HCT116 (cell line): ENCODE data around the gene CIDEA. TPM values are rescaled to one million over a fixed set of nuclear protein-coding genes. Genes with fewer than 3 reads are reported as not detected.

Experiments
- ATAC-seq: fragments of 200-7000 bp; cut with Tn5 transposase; 2 replicates; pipeline ENCODE4 v1.9.1; 2020; ENCODE audit warnings: mild to moderate bottlenecking, moderate library complexity
- BruUV-seq: library from RNA; stranded (reverse); fragments of 400-500 nt; replicated peaks from 2 replicates; lab custom pipeline; 2021; lab: Mats Ljungman, UMichigan
- CTCF ChIA-PET: fragments of 300-600 bp; sonication (Branson Sonifier 250); formaldehyde crosslinking; loops from one replicate; lab custom pipeline; 2021; ENCODE audit warnings: antibody characterized with exemption; lab: Charles Lee
- POLR2A ChIA-PET: fragments of 300-600, 350-600 bp; sonication (Branson Sonifier 250); formaldehyde crosslinking; loops from one replicate; lab custom pipeline; 2021; ENCODE audit warnings: antibody characterized with exemption; lab: Charles Lee
- RAD21 ChIA-PET, 2 experiments: fragments of 300-600 bp; sonication (Branson Sonifier 250); formaldehyde crosslinking; loops; one replicate each; lab custom pipeline; 2023; ENCODE audit warnings: low total read pairs in 2 of 2; ENCODE audit not compliant: uncharacterized antibody in 2 of 2, unreplicated experiment in 2 of 2, low non-redundant PET in 1 of 2; lab: Charles Lee
- DNase-seq: peaks from one replicate; pipeline ENCODE4 v3.0.0-alpha.2; 2010; ENCODE audit warnings: low read depth, low spot score
- H2AFZ ChIP-seq: fragments of 200-600 bp; shearing (Covaris generic), sonication (generic); 2 replicates; pipeline ENCODE4 v1.6.1; 2017; ENCODE audit warnings: low read depth, mixed run types, mixed read lengths, antibody characterized with exemption, low read length; ENCODE audit not compliant: poor library complexity, severe bottlenecking
- H3K27ac ChIP-seq: 2 replicates; pipeline ENCODE4 v1.5.1; 2012; ENCODE audit warnings: low read depth, low read length
- H3K27me3 ChIP-seq: fragments of 200-600 bp; sonication (generic); 2 replicates; pipeline ENCODE4 v1.6.1; 2016; ENCODE audit warnings: mixed run types, low read length, mixed read lengths; ENCODE audit not compliant: insufficient read depth
- H3K36me3 ChIP-seq, 2 experiments: fragments of 200-500 bp in 1 of 2; fragments of 200-600 bp in 1 of 2; sonication (Bioruptor generic) in 1 of 2; sonication (generic) in 1 of 2; 2 replicates each; pipeline versions ENCODE4 v1.5.1 to v1.6.1; 2014 to 2016; ENCODE audit warnings: low read length in 2 of 2, inconsistent platforms in 1 of 2, mixed read lengths in 1 of 2, mixed run types in 1 of 2; ENCODE audit not compliant: insufficient read depth in 2 of 2, control insufficient read depth in 1 of 2
- H3K4me1 ChIP-seq, 2 experiments: fragments of 200-600 bp in 1 of 2; sonication (generic) in 1 of 2; 2 replicates each; pipeline versions ENCODE4 v1.5.1 to v1.6.1; 2012 to 2017; ENCODE audit warnings: low read length in 2 of 2, inconsistent platforms in 1 of 2, mild to moderate bottlenecking in 1 of 2, mixed read lengths in 1 of 2, mixed run types in 1 of 2, moderate library complexity in 1 of 2; ENCODE audit not compliant: insufficient read depth in 2 of 2, control insufficient read depth in 1 of 2
- H3K4me2 ChIP-seq: fragments of 200-600 bp; sonication (generic); 2 replicates; pipeline ENCODE4 v1.6.1; 2017; ENCODE audit warnings: mixed run types, low read length, mixed read lengths
- H3K4me3 ChIP-seq, 2 experiments: fragments of 200-600 bp in 1 of 2; sonication (generic) in 1 of 2; replicated peaks in 1 of 2; 2 replicates each; pipeline ENCODE4 v1.5.1; 2011 to 2016; ENCODE audit warnings: low read length in 2 of 2, control low read depth in 1 of 2, low read depth in 1 of 2, mild to moderate bottlenecking in 1 of 2, mixed read lengths in 1 of 2, mixed run types in 1 of 2
- H3K79me2 ChIP-seq: fragments of 200-600 bp; sonication (generic); 2 replicates; pipeline ENCODE4 v1.6.1; 2017; ENCODE audit warnings: mild to moderate bottlenecking, mixed run types, low read length, moderate library complexity, mixed read lengths; ENCODE audit not compliant: insufficient read depth
- H3K9ac ChIP-seq: fragments of 200-600 bp; sonication (generic); 2 replicates; pipeline ENCODE4 v1.6.1; 2016; ENCODE audit warnings: low read length, mixed read lengths
- H3K9me2 ChIP-seq: fragments of 200-600 bp; sonication (generic), shearing (Covaris generic); 2 replicates; pipeline ENCODE4 v1.6.1; 2017; ENCODE audit warnings: mixed run types, mild to moderate bottlenecking, moderate library complexity; ENCODE audit not compliant: insufficient read depth
- H3K9me3 ChIP-seq, 2 experiments: fragments of 200-500 bp in 1 of 2; fragments of 200-600 bp in 1 of 2; sonication (Bioruptor generic) in 1 of 2; sonication (generic) in 1 of 2; 2 replicates each; pipeline ENCODE4 v1.6.1; 2014 to 2017; ENCODE audit warnings: low read length in 2 of 2, mixed read lengths in 2 of 2, inconsistent platforms in 1 of 2, low read depth in 1 of 2, mild to moderate bottlenecking in 1 of 2, mixed run types in 1 of 2, moderate library complexity in 1 of 2; ENCODE audit not compliant: control insufficient read depth in 1 of 2, insufficient read depth in 1 of 2
- H4K20me1 ChIP-seq: fragments of 200-600 bp; sonication (generic), shearing (Covaris generic); 2 replicates; pipeline ENCODE4 v1.6.1; 2017; ENCODE audit warnings: mixed run types, mild to moderate bottlenecking, moderate library complexity; ENCODE audit not compliant: insufficient read depth
- CBX3 ChIP-seq: IDR thresholded peaks from 2 replicates; pipeline ENCODE4 v1.6.1; 2012; ENCODE audit warnings: low read depth
- CTCF ChIP-seq, 3 experiments: fragments of 200-600 bp in 1 of 3; sonication (generic) in 1 of 3; IDR thresholded peaks in 2 of 3; conservative IDR thresholded peaks in 1 of 3; 2 replicates each; pipeline ENCODE4 v1.5.1; 2012 to 2017; ENCODE audit warnings: low read depth in 2 of 3, low read length in 2 of 3, antibody characterized with exemption in 1 of 3, borderline replicate concordance in 1 of 3, control low read depth in 1 of 3, mild to moderate bottlenecking in 1 of 3, mixed read lengths in 1 of 3, mixed run types in 1 of 3, moderate library complexity in 1 of 3; ENCODE audit not compliant: insufficient read depth in 1 of 3
- EGR1 ChIP-seq: IDR thresholded peaks from 2 replicates; pipeline ENCODE4 v1.6.1; 2012; ENCODE audit warnings: low read depth
- EZH2 ChIP-seq: fragments of 200-600 bp; sonication (generic); IDR thresholded peaks from 2 replicates; pipeline ENCODE4 v1.6.1; 2017; ENCODE audit warnings: antibody characterized with exemption, mixed run types
- EZH2phosphoT487 ChIP-seq: fragments of 200-600 bp; IDR thresholded peaks from 2 replicates; pipeline ENCODE4 v1.6.1; 2018; ENCODE audit warnings: antibody characterized with exemption, borderline replicate concordance
- FOSL1 ChIP-seq: IDR thresholded peaks from 2 replicates; pipeline ENCODE4 v1.6.1; 2012; ENCODE audit warnings: low read depth
- POLR2AphosphoS5 ChIP-seq: IDR thresholded peaks from 2 replicates; pipeline ENCODE4 v1.6.1; 2011; ENCODE audit warnings: mild to moderate bottlenecking, low read depth, low read length, moderate library complexity
- REST ChIP-seq: IDR thresholded peaks from 2 replicates; pipeline ENCODE4 v1.6.1; 2012; ENCODE audit warnings: low read depth
- TCF7L2 ChIP-seq: IDR thresholded peaks from 2 replicates; pipeline ENCODE4 v1.7.0; 2011; ENCODE audit warnings: borderline replicate concordance, inconsistent platforms; ENCODE audit not compliant: insufficient read depth, insufficient read length; ENCODE audit errors: extremely low read depth
- ZBTB33 ChIP-seq: IDR thresholded peaks from 2 replicates; pipeline ENCODE4 v1.6.1; 2011; ENCODE audit warnings: mild to moderate bottlenecking, low read length, moderate library complexity; ENCODE audit not compliant: insufficient replicate concordance; ENCODE audit errors: extremely low read depth
- ZFX ChIP-seq: fragments of 450-650 bp; IDR thresholded peaks from 2 replicates; pipeline ENCODE4 v1.6.1; 2017
- ZNF274 ChIP-seq: fragments of 200-500 bp; sonication (Bioruptor generic); IDR thresholded peaks from 2 replicates; pipeline ENCODE4 v1.6.1; 2014; ENCODE audit warnings: mild to moderate bottlenecking, low read depth, low read length, inconsistent platforms
- intact Hi-C: fragments of 100-400 bp; cut with micrococcal nuclease; formaldehyde crosslinking; loops from 2 replicates; pipeline ENCODE4 v1.10.0; 2022
- total RNA-seq: library from RNA; stranded (reverse); gene quantifications from one replicate; pipeline ENCODE4 v1.2.1, GENCODE V29; 2021; ENCODE audit not compliant: unreplicated experiment

CIDEA gene
- total RNA-seq, 1 experiment from 2014 or later, result not detected

GRCh38 chr18:12252061-12252460 lies 2.1 kb upstream of the CIDEA start:
- Histone ChIP-seq H3K9ac (no peak overlapping the region), H3K79me2 (no peaks in the 10 kb centered on the region), H3K4me3 (no peak overlapping the region), H3K27me3 (no peaks in the 10 kb centered on the region), H3K9me2 (no peaks in the 10 kb centered on the region), H3K27ac (no peak overlapping the region), H4K20me1 (no peaks in the 10 kb centered on the region), H3K36me3 (no peaks in the 10 kb centered on the region), H3K4me1 (peaks cover 4 to 16% of the 10 kb centered on the region in 2 experiments; a peak in 2 of 4 replicates), H3K4me2 (no peak overlapping the region), H3K9me3 (no peaks in the 10 kb centered on the region), H2AFZ (no peak overlapping the region)
- POLR2A ChIA-PET, result no interaction called here
- BruUV-seq, result no TSS peak
- CTCF ChIA-PET, result no interaction called here
- RAD21 ChIA-PET, result no interaction called here
- TF ChIP-seq FOSL1 (no peak), REST (no peak), POLR2AphosphoS5 (no peak), ZBTB33 (no peak), EZH2phosphoT487 (no peak), TCF7L2 (no peak), ZFX (no peak), EGR1 (no peak), CTCF (IDR thresholded peaks at IDR 0.05 in 2 of 3, conservative IDR thresholded peaks at IDR 0.05 in 1 of 3; ENCODE audit: borderline replicate concordance in 1 of 3, insufficient read depth in 1 of 3, low read depth in 2 of 3, low read length in 2 of 3) (no peak), ZNF274 (no peak), CBX3 (no peak), EZH2 (no peak)
- intact Hi-C loops, result no loop called here
- no peak for ATAC-seq
- DNase-seq, result no peak
